ENCODE results near the gene IL6ST.

- TF ChIP-seq CTCF (conservative IDR thresholded peaks at IDR 0.05; ENCODE audit: low read length) (no peak), EZH2phosphoT487 (IDR thresholded peaks at IDR 0.05; ENCODE audit: borderline replicate concordance) (no peak)
Observed at GRCh38 chr5:56012281-56012963, 17.7 kb upstream of the IL6ST start.

Measured in Loucy (cell line).